MM.1S (cell line): ENCODE results near the gene AUTS2.

Experiments
- DNase-seq: peaks from one replicate; pipeline ENCODE4 v3.0.0-alpha.2; 2015
- H2AFZ ChIP-seq: fragments of 300-600 bp; sonication (generic); 2 replicates; pipeline ENCODE4 v1.6.0; 2016; ENCODE audit warnings: antibody characterized with exemption, low read length
- H3F3A ChIP-seq: fragments of 300-600 bp; sonication (generic); 2 replicates; pipeline ENCODE4 v1.6.1; 2016; ENCODE audit warnings: mild to moderate bottlenecking, antibody characterized with exemption, low read length, moderate library complexity, mixed read lengths; ENCODE audit not compliant: insufficient read depth
- H3K27ac ChIP-seq: fragments of 300-600 bp; sonication (generic); 2 replicates; pipeline ENCODE4 v1.5.1; 2016; ENCODE audit warnings: mild to moderate bottlenecking, low read length
- H3K27me3 ChIP-seq: fragments of 300-600 bp; sonication (generic); replicated peaks from 2 replicates; pipeline ENCODE4 v1.6.0; 2016; ENCODE audit warnings: low read length; ENCODE audit not compliant: insufficient read depth
- H3K36me3 ChIP-seq: fragments of 300-600 bp; sonication (generic); replicated peaks from 2 replicates; pipeline ENCODE4 v1.6.1; 2016; ENCODE audit warnings: mild to moderate bottlenecking, low read length, mixed read lengths; ENCODE audit not compliant: insufficient read depth
- H3K4me1 ChIP-seq: fragments of 300-600 bp; sonication (generic); 2 replicates; pipeline ENCODE4 v1.6.1; 2016; ENCODE audit warnings: low read length, mixed read lengths
- H3K4me2 ChIP-seq: fragments of 300-600 bp; sonication (generic); 2 replicates; pipeline ENCODE4 v1.6.0; 2016; ENCODE audit warnings: low read depth, low read length
- H3K4me3 ChIP-seq: fragments of 300-600 bp; sonication (generic); 2 replicates; pipeline ENCODE4 v1.5.1; 2016; ENCODE audit warnings: low read length, mixed read lengths
- H3K79me2 ChIP-seq: fragments of 300-600 bp; sonication (generic); 2 replicates; pipeline ENCODE4 v1.6.1; 2016; ENCODE audit warnings: mixed run types, low read length, mixed read lengths
- H3K9ac ChIP-seq: fragments of 300-600 bp; sonication (generic); 2 replicates; pipeline ENCODE4 v1.6.1; 2016; ENCODE audit warnings: low read length, mixed read lengths
- H3K9me2 ChIP-seq: fragments of 300-600 bp; sonication (generic); replicated peaks from 2 replicates; pipeline ENCODE4 v1.6.1; 2016; ENCODE audit warnings: mild to moderate bottlenecking, low read length, mixed read lengths; ENCODE audit not compliant: insufficient read depth
- H3K9me3 ChIP-seq: fragments of 300-600 bp; sonication (generic); replicated peaks from 2 replicates; pipeline ENCODE4 v1.6.1; 2016; ENCODE audit warnings: mild to moderate bottlenecking, low read length, mixed read lengths; ENCODE audit not compliant: insufficient read depth
- H4K20me1 ChIP-seq: fragments of 300-600 bp; sonication (generic); 2 replicates; pipeline ENCODE4 v1.6.1; 2016; ENCODE audit warnings: mild to moderate bottlenecking, low read length, moderate library complexity, mixed read lengths; ENCODE audit not compliant: insufficient read depth
- EZH2 ChIP-seq: fragments of 300-600 bp; sonication (generic); optimal IDR thresholded peaks from 2 replicates; pipeline ENCODE3; 2017; ENCODE audit warnings: low read depth, mild to moderate bottlenecking, antibody characterized with exemption, low read length, mixed read lengths
- EZH2phosphoT487 ChIP-seq: fragments of 300-600 bp; sonication (generic); IDR thresholded peaks from 2 replicates; pipeline ENCODE4 v1.6.1; 2018; ENCODE audit warnings: antibody characterized with exemption, low read length
- TF ChIP-seq, protein P1 (sequence below): fragments of 300-600 bp; sonication (generic); IDR thresholded peaks from 2 replicates; pipeline ENCODE4 v1.5.1; 2016; ENCODE audit warnings: antibody characterized with exemption, low read length, mixed read lengths

Gene AUTS2

DNA sequence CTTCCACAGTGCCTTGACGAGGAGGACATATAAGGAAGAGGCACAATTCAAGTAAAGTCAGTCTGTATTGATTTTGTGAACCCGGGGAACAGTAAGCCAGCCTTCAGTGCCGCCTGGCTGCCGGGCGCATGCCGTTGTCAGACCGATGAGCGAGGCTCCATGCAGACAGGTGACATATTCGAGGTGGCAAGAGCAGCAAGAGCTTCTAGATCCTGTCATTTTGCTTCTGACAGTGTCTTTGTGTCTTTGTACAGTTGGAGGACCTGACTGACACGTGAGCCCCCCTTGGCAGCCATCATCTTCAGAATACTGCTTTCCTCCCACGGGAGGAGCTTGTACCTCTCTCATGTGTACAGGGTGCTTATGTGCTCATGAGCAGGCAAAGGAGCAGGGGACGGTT is 1146.2 kb downstream of the AUTS2 start:
- Histone ChIP-seq H3K9me3 (no peaks in the 10 kb centered on the region), H4K20me1 (no peaks in the 10 kb centered on the region), H2AFZ (no peak overlapping the region), H3K9ac (no peak overlapping the region), H3K79me2 (peaks cover 90% of the 10 kb centered on the region), H3K27me3 (no peaks in the 10 kb centered on the region), H3F3A (no peaks in the 10 kb centered on the region), H3K4me1 (no peaks in the 10 kb centered on the region), H3K4me2 (no peak overlapping the region), H3K36me3 (no peaks in the 10 kb centered on the region), H3K9me2 (no peaks in the 10 kb centered on the region), H3K4me3 (no peak overlapping the region), H3K27ac (no peak overlapping the region)
- TF ChIP-seq, protein P1, sequence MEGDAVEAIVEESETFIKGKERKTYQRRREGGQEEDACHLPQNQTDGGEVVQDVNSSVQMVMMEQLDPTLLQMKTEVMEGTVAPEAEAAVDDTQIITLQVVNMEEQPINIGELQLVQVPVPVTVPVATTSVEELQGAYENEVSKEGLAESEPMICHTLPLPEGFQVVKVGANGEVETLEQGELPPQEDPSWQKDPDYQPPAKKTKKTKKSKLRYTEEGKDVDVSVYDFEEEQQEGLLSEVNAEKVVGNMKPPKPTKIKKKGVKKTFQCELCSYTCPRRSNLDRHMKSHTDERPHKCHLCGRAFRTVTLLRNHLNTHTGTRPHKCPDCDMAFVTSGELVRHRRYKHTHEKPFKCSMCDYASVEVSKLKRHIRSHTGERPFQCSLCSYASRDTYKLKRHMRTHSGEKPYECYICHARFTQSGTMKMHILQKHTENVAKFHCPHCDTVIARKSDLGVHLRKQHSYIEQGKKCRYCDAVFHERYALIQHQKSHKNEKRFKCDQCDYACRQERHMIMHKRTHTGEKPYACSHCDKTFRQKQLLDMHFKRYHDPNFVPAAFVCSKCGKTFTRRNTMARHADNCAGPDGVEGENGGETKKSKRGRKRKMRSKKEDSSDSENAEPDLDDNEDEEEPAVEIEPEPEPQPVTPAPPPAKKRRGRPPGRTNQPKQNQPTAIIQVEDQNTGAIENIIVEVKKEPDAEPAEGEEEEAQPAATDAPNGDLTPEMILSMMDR: no peak
- no peak for TF ChIP-seq EZH2phosphoT487
- no peak for TF ChIP-seq EZH2
- DNase-seq: no peak

DNA sequence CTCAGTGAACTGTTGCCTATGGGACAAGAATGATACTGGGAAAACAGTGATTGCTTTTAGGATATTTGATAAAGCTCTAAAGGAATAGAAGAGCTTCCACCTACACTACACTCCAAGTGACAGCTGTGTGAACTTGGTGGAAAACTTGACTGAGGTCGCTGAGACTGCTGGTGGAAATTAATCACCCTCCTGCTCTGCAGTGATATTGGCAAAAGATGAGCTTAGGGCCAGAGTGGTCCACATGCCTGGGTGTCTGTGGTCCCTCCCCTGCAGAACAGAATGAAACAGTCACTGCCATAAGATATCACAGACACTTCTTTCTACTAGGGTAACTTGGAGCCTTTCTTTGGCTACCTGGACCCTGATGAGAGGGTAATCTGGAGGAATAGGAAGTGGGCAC is 1151.6 kb downstream of the AUTS2 start:
- Histone ChIP-seq H3K4me2 (no peak overlapping the region), H3K36me3 (no peaks in the 10 kb centered on the region), H3K9me3 (no peaks in the 10 kb centered on the region), H3K9ac (no peak overlapping the region), H3K4me1 (no peaks in the 10 kb centered on the region), H3F3A (no peaks in the 10 kb centered on the region), H3K9me2 (no peaks in the 10 kb centered on the region), H4K20me1 (no peaks in the 10 kb centered on the region), H3K27ac (no peak overlapping the region), H2AFZ (no peak overlapping the region), H3K4me3 (no peak overlapping the region), H3K79me2 (peaks cover 91% of the 10 kb centered on the region), H3K27me3 (no peaks in the 10 kb centered on the region)
- TF ChIP-seq EZH2 (no peak), EZH2phosphoT487 (no peak)
- TF ChIP-seq, protein P1: no peak
- DNase-seq: no peak

- H3K9ac ChIP-seq: no peak overlapping the region
These were observed 1153.6 kb downstream of the AUTS2 start for GRCh38 chr7:70751895-70752294.

More at GRCh38 chr7:70751895-70752294, 1153.6 kb downstream of the AUTS2 start:
- H3F3A ChIP-seq: no peaks in the 10 kb centered on the region
- H3K27me3 ChIP-seq: no peaks in the 10 kb centered on the region
- no peaks in the 10 kb centered on the region for H3K9me2 ChIP-seq
- H3K9me3 ChIP-seq: no peaks in the 10 kb centered on the region
- H4K20me1 ChIP-seq: no peaks in the 10 kb centered on the region
- peaks cover 85% of the 10 kb centered on the region for H3K79me2 ChIP-seq
- no peaks in the 10 kb centered on the region for H3K36me3 ChIP-seq
- H2AFZ ChIP-seq: no peak overlapping the region
- 0 out of 2 replicates have a peak, but pooled peaks cover 5% of the 10 kb centered on the region for H3K4me1 ChIP-seq
- DNase-seq: no peak
- H3K27ac ChIP-seq: no peak overlapping the region
- TF ChIP-seq, protein P1: no peak
- no peak for TF ChIP-seq EZH2
- TF ChIP-seq EZH2phosphoT487: no peak
- H3K4me3 ChIP-seq: no peak overlapping the region
- H3K4me2 ChIP-seq: no peak overlapping the region
